Glutamatergic neuron (in vitro differentiated cells): ENCODE data around the gene LRRC46. TPM values are rescaled to one million over a fixed set of nuclear protein-coding genes. Genes with fewer than 3 reads are reported as not detected.
A peak's percentile ranks its signal among the peaks of the same experiment; 100 is the strongest.

Experiments used
- DNase-seq: peaks from one replicate; pipeline ENCODE4 v3.0.0; 2022
- H3K27ac Mint-ChIP-seq: one replicate; pipeline ENCODE4 v1.8.0; 2020; ENCODE audit warnings: mild to moderate bottlenecking, mixed read lengths, inconsistent platforms; ENCODE audit not compliant: unreplicated experiment
- H3K27me3 Mint-ChIP-seq: one replicate; pipeline ENCODE4 v1.8.0; 2020; ENCODE audit warnings: mild to moderate bottlenecking, moderate library complexity, mixed read lengths, inconsistent platforms; ENCODE audit not compliant: unreplicated experiment
- H3K36me3 Mint-ChIP-seq: one replicate; pipeline ENCODE4 v1.8.0; 2020; ENCODE audit warnings: mild to moderate bottlenecking, mixed read lengths, inconsistent platforms; ENCODE audit not compliant: unreplicated experiment
- H3K4me1 Mint-ChIP-seq: one replicate; pipeline ENCODE4 v1.8.0; 2020; ENCODE audit warnings: mild to moderate bottlenecking, low read depth, mixed read lengths, inconsistent platforms; ENCODE audit not compliant: unreplicated experiment
- H3K4me3 Mint-ChIP-seq: one replicate; pipeline ENCODE4 v1.8.0; 2020; ENCODE audit warnings: mild to moderate bottlenecking, mixed read lengths, inconsistent platforms; ENCODE audit not compliant: unreplicated experiment
- H3K9me3 Mint-ChIP-seq: one replicate; pipeline ENCODE4 v1.8.0; 2020; ENCODE audit warnings: mild to moderate bottlenecking, moderate library complexity, mixed read lengths, inconsistent platforms; ENCODE audit not compliant: unreplicated experiment
- CTCF ChIP-seq: fragments of 200-600 bp; sonication (generic); IDR thresholded peaks from one replicate; pipeline ENCODE4 v1.5.0; 2021; ENCODE audit not compliant: partially characterized antibody, unreplicated experiment
- total RNA-seq: library from RNA; stranded (reverse); fragmentation: NEBNext Ultra II Directional; extraction: Animal tissue kit (Norgen Biotek cat#: 25700); gene quantifications from one replicate; pipeline ENCODE4 v1.2.1, GENCODE V29; 2021; ENCODE audit not compliant: unreplicated experiment

Gene LRRC46
- total RNA-seq, 1 donor from 2014 or later = 1.3 TPM

DNA sequence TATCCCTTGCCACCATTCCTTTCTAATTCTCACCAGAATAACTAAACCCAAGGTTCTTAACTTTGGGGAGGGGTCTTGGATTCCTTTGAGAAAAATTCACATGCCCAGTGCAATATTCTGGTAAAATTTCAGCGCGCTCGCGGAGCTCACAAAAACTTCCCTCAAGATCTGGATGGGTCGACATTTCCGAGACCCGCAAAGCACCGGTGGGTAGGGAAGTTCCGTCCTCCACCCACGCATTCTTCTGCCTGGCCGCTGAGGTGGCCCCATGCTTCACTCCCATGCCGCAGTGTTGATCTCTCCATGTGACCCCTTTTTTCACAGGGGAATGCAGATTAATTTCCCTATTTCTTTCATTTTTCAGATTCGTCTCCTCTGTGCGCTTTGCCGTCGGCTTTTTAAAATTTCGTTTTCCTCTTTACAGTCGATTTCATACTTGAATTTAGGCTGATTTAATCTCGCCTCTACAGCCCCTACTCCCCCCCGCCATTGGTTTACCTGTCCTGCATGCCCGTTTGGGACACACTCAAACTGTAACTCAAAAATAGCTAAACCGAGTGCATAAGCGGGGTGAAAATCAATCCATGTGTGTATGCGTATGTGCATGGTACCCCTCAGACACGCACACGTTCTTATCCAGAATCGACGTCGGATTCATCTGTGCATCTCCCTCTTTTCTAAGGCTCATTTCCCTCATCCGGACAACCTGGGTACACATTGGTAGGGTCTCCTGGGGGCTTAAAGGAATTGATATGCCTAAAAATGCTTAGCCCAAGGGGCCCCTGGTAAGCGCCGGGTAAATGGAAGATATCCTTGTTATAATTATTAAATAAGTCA lies 20.9 kb downstream of the LRRC46 start:
- no peak for TF ChIP-seq CTCF
- Mint-ChIP-seq H3K4me1 (peaks cover 17% of the 10 kb centered on the region), H3K9me3 (peaks cover 2% of the 10 kb centered on the region), H3K4me3 (peak overlapping the region; percentile 40), H3K36me3 (no peaks in the 10 kb centered on the region), H3K27ac (no peak overlapping the region), H3K27me3 (peaks cover 23% of the 10 kb centered on the region)
- DNase-seq = no peak

DNA sequence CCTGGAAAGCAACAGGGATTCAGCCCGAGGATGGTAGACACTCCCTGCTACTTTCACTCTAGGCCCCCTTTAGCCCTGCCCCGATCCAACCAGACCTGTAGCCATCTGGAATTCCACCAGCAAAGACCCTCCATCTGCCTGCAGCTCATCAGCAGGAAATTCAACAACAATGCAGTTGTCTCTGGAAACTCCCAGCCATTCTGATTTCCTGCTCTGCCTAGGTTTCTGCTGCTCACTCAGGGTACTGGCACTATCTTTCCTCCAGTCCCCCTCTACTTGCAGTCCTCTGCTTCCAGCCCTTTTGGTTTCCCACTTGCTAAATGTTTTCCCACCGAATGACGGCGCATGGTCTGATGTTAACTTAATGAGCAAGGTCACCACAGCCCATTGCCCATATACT lies 22.1 kb downstream of the LRRC46 start:
- Mint-ChIP-seq H3K4me1 (peaks cover 17% of the 10 kb centered on the region), H3K27me3 (peaks cover 23% of the 10 kb centered on the region), H3K9me3 (peaks cover 2% of the 10 kb centered on the region), H3K36me3 (no peaks in the 10 kb centered on the region), H3K27ac (peak overlapping the region; percentile 45), H3K4me3 (peak overlapping the region; percentile 58)
- TF ChIP-seq CTCF = no peak
- no peak for DNase-seq

- H3K4me3 Mint-ChIP-seq = no peak overlapping the region
- TF ChIP-seq CTCF = no peak
- H3K27ac Mint-ChIP-seq = no peak overlapping the region
- no peaks in the 10 kb centered on the region for H3K36me3 Mint-ChIP-seq
- DNase-seq = no peak
- H3K4me1 Mint-ChIP-seq = peaks cover 17% of the 10 kb centered on the region
- peaks cover 4% of the 10 kb centered on the region for H3K9me3 Mint-ChIP-seq
- H3K27me3 Mint-ChIP-seq = peaks cover 24% of the 10 kb centered on the region
These were observed 24.3 kb downstream of the LRRC46 start for GRCh38 chr17:47855737-47856136.

DNA sequence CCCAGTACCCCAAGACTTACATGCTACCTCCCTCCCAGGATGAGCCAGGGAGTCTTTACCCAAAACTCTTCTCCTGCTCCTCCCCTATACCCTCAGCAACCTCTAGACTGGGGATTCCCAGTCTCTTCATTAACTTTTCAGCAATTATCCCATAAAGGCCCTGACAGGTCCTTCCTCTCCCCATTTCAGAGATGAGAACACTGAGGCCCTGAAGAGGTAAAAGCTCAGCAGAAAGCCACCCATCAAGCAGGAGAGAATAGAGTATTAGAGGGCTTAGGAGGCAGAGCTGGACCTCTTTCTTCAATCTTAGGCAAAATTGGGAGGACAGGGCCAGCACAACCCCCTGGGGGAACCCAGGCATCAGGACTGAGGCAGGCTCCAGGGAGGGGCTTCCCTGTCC lies 25.4 kb downstream of the LRRC46 start:
- no peak for DNase-seq
- Mint-ChIP-seq H3K4me3 (no peak overlapping the region), H3K36me3 (no peaks in the 10 kb centered on the region), H3K27ac (no peak overlapping the region), H3K27me3 (peaks cover 24% of the 10 kb centered on the region), H3K4me1 (peaks cover 15% of the 10 kb centered on the region), H3K9me3 (peaks cover 4% of the 10 kb centered on the region)
- no peak for TF ChIP-seq CTCF
